ENCODE results near the gene ANAPC16. TPM values are rescaled to one million over a fixed set of nuclear protein-coding genes. Genes with fewer than 3 reads are reported as not detected.

The ANAPC16 gene
- total and polyA plus RNA-seq, 2 of the 4 experiments (the other 2 are of a cell fraction): 25.2 to 26.3 TPM

DNA sequence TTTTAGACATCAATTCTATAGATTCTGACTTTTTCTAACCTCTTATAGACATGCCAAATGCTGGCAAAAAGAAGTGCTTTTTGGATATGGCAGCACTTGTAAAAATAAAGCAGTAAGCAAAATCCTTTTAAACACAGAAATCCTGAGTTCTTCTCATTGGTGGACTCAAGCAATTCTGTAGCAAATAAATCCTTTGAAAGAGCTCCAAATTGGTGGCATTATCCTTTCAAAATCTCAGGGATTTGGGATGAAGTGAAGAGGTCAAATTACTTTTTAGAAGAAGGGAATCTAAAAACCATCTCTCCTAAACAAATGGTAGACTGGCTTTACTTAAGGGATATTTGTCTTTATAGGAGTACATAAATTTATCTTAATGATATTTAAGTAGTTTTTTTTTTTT lies 17.8 kb downstream of the ANAPC16 start:
- no peak overlapping the region for H3K23ac ChIP-seq (ENCODE audit: low read depth, low read length)
- no peak overlapping the region for H4K8ac ChIP-seq (ENCODE audit: low read depth in 2 of 2, low read length in 2 of 2)
- H3K9ac ChIP-seq (ENCODE audit: low read depth, low read length): no peak overlapping the region
- H2BK5ac ChIP-seq (ENCODE audit: low read depth, low read length, poor library complexity, severe bottlenecking): no peak overlapping the region
- dilution Hi-C loops (cut with HindIII; ENCODE audit: low sequenced_read_pairs, unreplicated experiment) (no loop called here), intact Hi-C loops (cut with micrococcal nuclease) (no loop called here), in situ Hi-C loops (cut with MboI; ENCODE audit: low sequenced_read_pairs) (no loop called here)
- H3K79me1 ChIP-seq (ENCODE audit: low read depth in 1 of 2, low read length in 2 of 2): peaks cover 7 to 8% of the 10 kb centered on the region in 2 experiments; a peak in 3 of 4 replicates
- H3K9me1 ChIP-seq (ENCODE audit: insufficient read depth, low read length): peaks cover 10% of the 10 kb centered on the region; the same call in 1 of the 2 replicates
- no TSS peak for BruUV-seq (replicated peaks)
- POLR2A ChIA-PET (ENCODE audit: unreplicated experiment): no interaction called here
- H4K20me1 ChIP-seq (ENCODE audit: insufficient read depth, low read length): no peaks in the 10 kb centered on the region
- no peak overlapping the region for H3K56ac ChIP-seq (ENCODE audit: extremely low read depth, insufficient read depth, low read length)
- no peak overlapping the region for H2BK120ac ChIP-seq (ENCODE audit: low read depth, low read length)
- H2BK20ac ChIP-seq (ENCODE audit: low read depth, low read length): no peak overlapping the region
- no peaks in the 10 kb centered on the region for H3K9me3 ChIP-seq (ENCODE audit: control insufficient read depth, insufficient read depth, low read length)
- H3K4me3 ChIP-seq (ENCODE audit: insufficient read depth, low read depth, low read length): no peak overlapping the region
- H3K4ac ChIP-seq (ENCODE audit: low read depth, low read length): no peak overlapping the region
- TF ChIP-seq POLR2A (IDR thresholded peaks at IDR 0.05; ENCODE audit: low read depth, low read length) (no peak), NFE2L2 (IDR thresholded peaks at IDR 0.05; ENCODE audit: low read depth, low read length) (no peak), MAFK (IDR thresholded peaks at IDR 0.05; ENCODE audit: low read depth, low read length) (no peak), RAD21 (IDR thresholded peaks at IDR 0.05; ENCODE audit: low read length) (no peak), MAZ (IDR thresholded peaks at IDR 0.05; ENCODE audit: borderline replicate concordance, low read depth, low read length) (no peak), CEBPB (IDR thresholded peaks at IDR 0.05; ENCODE audit: low read depth, low read length) (no peak), CHD1 (IDR thresholded peaks at IDR 0.05; ENCODE audit: low read depth, low read length) (no peak), RCOR1 (IDR thresholded peaks at IDR 0.05; ENCODE audit: insufficient replicate concordance, low read length) (no peak)
- TF ChIP-seq, protein P1, sequence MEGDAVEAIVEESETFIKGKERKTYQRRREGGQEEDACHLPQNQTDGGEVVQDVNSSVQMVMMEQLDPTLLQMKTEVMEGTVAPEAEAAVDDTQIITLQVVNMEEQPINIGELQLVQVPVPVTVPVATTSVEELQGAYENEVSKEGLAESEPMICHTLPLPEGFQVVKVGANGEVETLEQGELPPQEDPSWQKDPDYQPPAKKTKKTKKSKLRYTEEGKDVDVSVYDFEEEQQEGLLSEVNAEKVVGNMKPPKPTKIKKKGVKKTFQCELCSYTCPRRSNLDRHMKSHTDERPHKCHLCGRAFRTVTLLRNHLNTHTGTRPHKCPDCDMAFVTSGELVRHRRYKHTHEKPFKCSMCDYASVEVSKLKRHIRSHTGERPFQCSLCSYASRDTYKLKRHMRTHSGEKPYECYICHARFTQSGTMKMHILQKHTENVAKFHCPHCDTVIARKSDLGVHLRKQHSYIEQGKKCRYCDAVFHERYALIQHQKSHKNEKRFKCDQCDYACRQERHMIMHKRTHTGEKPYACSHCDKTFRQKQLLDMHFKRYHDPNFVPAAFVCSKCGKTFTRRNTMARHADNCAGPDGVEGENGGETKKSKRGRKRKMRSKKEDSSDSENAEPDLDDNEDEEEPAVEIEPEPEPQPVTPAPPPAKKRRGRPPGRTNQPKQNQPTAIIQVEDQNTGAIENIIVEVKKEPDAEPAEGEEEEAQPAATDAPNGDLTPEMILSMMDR (conservative IDR thresholded peaks at IDR 0.05; ENCODE audit: low read depth, low read length): no peak
- H2AFZ ChIP-seq (replicated peaks; ENCODE audit: low read length, poor library complexity): no peak overlapping the region
- no peak for ATAC-seq (ENCODE audit: low read depth)
- no peak overlapping the region for H3K18ac ChIP-seq (ENCODE audit: low read depth, low read length)
- no peak overlapping the region for H3K27ac ChIP-seq (ENCODE audit: insufficient read depth, low read length)
- H3K36me3 ChIP-seq (ENCODE audit: control insufficient read depth, insufficient read depth, low read length): peaks cover 18% of the 10 kb centered on the region
- DNase-seq: no peak
- CTCF ChIA-PET: no interaction called here
- H2BK15ac ChIP-seq (ENCODE audit: low read depth, low read length): no peak overlapping the region
- no peaks in the 10 kb centered on the region for H3K4me1 ChIP-seq (ENCODE audit: control insufficient read depth, insufficient read depth, low read length)
- no peak overlapping the region for H4K91ac ChIP-seq (ENCODE audit: insufficient read depth, low read depth, low read length)
- H3K4me2 ChIP-seq (ENCODE audit: low read depth, low read length): no peak overlapping the region
- H3K27me3 ChIP-seq (ENCODE audit: control insufficient read depth, insufficient read depth, low read length): no peaks in the 10 kb centered on the region
- H2AK9ac ChIP-seq (replicated peaks; ENCODE audit: low read depth, low read length, poor library complexity): no peak overlapping the region
- no peak overlapping the region for H3K14ac ChIP-seq (replicated peaks; ENCODE audit: low read depth, low read length)
- H2AK5ac ChIP-seq (ENCODE audit: low read depth, low read length): no peak overlapping the region
- H4K5ac ChIP-seq (ENCODE audit: low read depth, low read length): no peak overlapping the region
